ENCODE results near the gene BAIAP2. TPM values are rescaled to one million over a fixed set of nuclear protein-coding genes. Genes with fewer than 3 reads are reported as not detected.

Gene BAIAP2
- total and polyA plus RNA-seq, 10 donors = 2.8 to 33.2 (median 17.8) TPM

GRCh38 chr17:80996422-80997305, 38.3 kb upstream of the BAIAP2 start:
- WGBS, 5 donors = 92 to 95% (median 93%) methylated on average over 21 to 25 of the region's 25 CpGs
- H3K36me3 ChIP-seq = peaks cover 5 to 73% (median 57%) of the 10 kb centered on the region in 6 donors
- TF ChIP-seq POLR2A (IDR thresholded peaks at IDR 0.05) (no peak), CTCF (IDR thresholded peaks at IDR 0.05 in 8 of 11, conservative IDR thresholded peaks at IDR 0.05 in 3 of 11) (no peak), POLR2AphosphoS5 (IDR thresholded peaks at IDR 0.05) (no peak)
- peaks cover 12 to 47% (median 24%) of the 10 kb centered on the region in 6 donors for H3K4me1 ChIP-seq
- DNase-seq = peak; percentile 63
- H3K27me3 ChIP-seq (replicated peaks in 1 of 7) = peaks cover 0 to 7% (median 0%) of the 10 kb centered on the region in 7 donors
- H3K27ac ChIP-seq = no peak overlapping the region
- H3K4me3 ChIP-seq = no peak overlapping the region
- intact Hi-C loops (cut with DNase I; ENCODE audit: low total_unique reads) = loop anchor here (10.0 kb wide), 1 partner anchor 98 kb away; no protein-coding TSS in a partner anchor
- H3K9me3 ChIP-seq = no peaks in the 10 kb centered on the region

GRCh38 chr17:80997424-80998117, 37.4 kb upstream of the BAIAP2 start:
- Histone ChIP-seq H3K4me3 (no peak overlapping the region), H3K27ac (no peak overlapping the region), H3K36me3 (peaks cover 5 to 73% (median 57%) of the 10 kb centered on the region in 6 donors), H3K27me3 (replicated peaks in 1 of 7) (peaks cover 0 to 16% (median 0%) of the 10 kb centered on the region in 7 donors), H3K9me3 (no peaks in the 10 kb centered on the region), H3K4me1 (peaks cover 12 to 52% (median 30%) of the 10 kb centered on the region in 6 donors)
- TF ChIP-seq POLR2A (IDR thresholded peaks at IDR 0.05) (no peak), POLR2AphosphoS5 (IDR thresholded peaks at IDR 0.05) (no peak), CTCF (IDR thresholded peaks at IDR 0.05 in 8 of 11, conservative IDR thresholded peaks at IDR 0.05 in 3 of 11) (no peak)
- peak; percentile 68 for DNase-seq
- WGBS, 5 donors = 83 to 93% (median 89%) methylated on average over 17 to 32 of the region's 32 CpGs
- intact Hi-C loops (cut with DNase I; ENCODE audit: low total_unique reads) = loop anchor here (10.0 kb wide), 1 partner anchor 97 kb away; no protein-coding TSS in a partner anchor

GRCh38 chr17:80998118-80998747, 36.7 kb upstream of the BAIAP2 start:
- peak; percentile 17 for DNase-seq
- Histone ChIP-seq H3K36me3 (peaks cover 5 to 73% (median 57%) of the 10 kb centered on the region in 6 donors), H3K27ac (no peak overlapping the region), H3K9me3 (no peaks in the 10 kb centered on the region), H3K27me3 (replicated peaks in 1 of 7) (peaks cover 0 to 23% (median 3%) of the 10 kb centered on the region in 7 donors), H3K4me3 (no peak overlapping the region), H3K4me1 (peaks cover 9 to 52% (median 27%) of the 10 kb centered on the region in 6 donors)
- intact Hi-C loops (cut with DNase I; ENCODE audit: low total_unique reads) = loop anchor here (10.0 kb wide), 1 partner anchor 97 kb away; no protein-coding TSS in a partner anchor
- no peak for TF ChIP-seq POLR2AphosphoS5 (IDR thresholded peaks at IDR 0.05)
- no peak for TF ChIP-seq POLR2A (IDR thresholded peaks at IDR 0.05)
- no peak for TF ChIP-seq CTCF (IDR thresholded peaks at IDR 0.05 in 8 of 11, conservative IDR thresholded peaks at IDR 0.05 in 3 of 11)
- WGBS, 5 donors = 92 to 97% (median 96%) methylated on average over 18 to 19 of the region's 19 CpGs
